NCI-H345 (cell line): ENCODE measurements around the gene ABR.
A peak's percentile ranks its signal among the peaks of the same experiment; 100 is the strongest.
"Not testable (repeated sequence)": the region's sequence is repeated elsewhere in the genome, so short reads cannot be mapped to it uniquely, and the experiment has no call there.

Experiments
- DNase-seq: peaks from one replicate; lab custom pipeline; 2025; lab: John Stamatoyannopoulos, UW

The ABR gene

GRCh38 chr17:1147664-1148063 lies 32.1 kb downstream of the ABR start:
- peak; percentile 47 for DNase-seq

GRCh38 chr17:1146561-1147265 lies 33.1 kb downstream of the ABR start:
- no peak for DNase-seq

GRCh38 chr17:1145311-1145986 lies 34.3 kb downstream of the ABR start:
- DNase-seq, result no peak

- no peak for DNase-seq
These were observed 35.6 kb downstream of the ABR start for GRCh38 chr17:1144162-1144561.

GRCh38 chr17:1143573-1143972 lies 36.2 kb downstream of the ABR start:
- DNase-seq, result no peak

GRCh38 chr17:1142561-1142971 lies 37.2 kb downstream of the ABR start:
- no peak for DNase-seq

GRCh38 chr17:1137465-1137894 lies 42.3 kb downstream of the ABR start:
- DNase-seq, result no peak

- DNase-seq, result no peak
These were observed 43.0 kb downstream of the ABR start for GRCh38 chr17:1136748-1137147.

GRCh38 chr17:1134634-1135324 lies 45.0 kb downstream of the ABR start:
- DNase-seq, result peak; percentile 23

- DNase-seq, result no peak
These were observed 49.6 kb downstream of the ABR start for GRCh38 chr17:1130191-1130590.

- not testable (repeated sequence) for DNase-seq
These were observed 51.3 kb downstream of the ABR start for GRCh38 chr17:1128463-1128862.

GRCh38 chr17:1126801-1127550 lies 52.8 kb downstream of the ABR start:
- DNase-seq, result no peak

GRCh38 chr17:1126250-1126797 lies 53.5 kb downstream of the ABR start:
- DNase-seq, result no peak

GRCh38 chr17:1125788-1126145 lies 54.0 kb downstream of the ABR start:
- DNase-seq, result no peak

- no peak for DNase-seq
These were observed 54.6 kb downstream of the ABR start for GRCh38 chr17:1124896-1125787.

- peak; percentile 64 for DNase-seq
These were observed 55.7 kb downstream of the ABR start for GRCh38 chr17:1123921-1124715.

GRCh38 chr17:1123393-1123831 lies 56.4 kb downstream of the ABR start:
- DNase-seq, result peak; percentile 48

GRCh38 chr17:1122533-1123392 lies 57.0 kb downstream of the ABR start:
- peak; percentile 61 for DNase-seq

- DNase-seq, result not testable (repeated sequence)
These were observed 58.4 kb downstream of the ABR start for GRCh38 chr17:1121442-1121817.
